ENCODE measurements around the gene ARHGAP4.

GRCh38 chrX:153968754-153969124 is 42.7 kb upstream of the ARHGAP4 start:
- no peak for TF ChIP-seq POLR2A (IDR thresholded peaks at IDR 0.05; ENCODE audit: low read depth, low read length)
- no peak for TF ChIP-seq POLR2AphosphoS5 (IDR thresholded peaks at IDR 0.05; ENCODE audit: low read depth, low read length)
- TF ChIP-seq TAF1 (IDR thresholded peaks at IDR 0.05; ENCODE audit: borderline replicate concordance, low read depth, low read length): no peak
